A549 (cell line): Measurements from ENCODE around the gene NMT1. TPM values are rescaled to one million over a fixed set of nuclear protein-coding genes. Genes with fewer than 3 reads are reported as not detected.

Experiments
- ATAC-seq, 2 experiments: fragments of 200-7000 bp in 1 of 2; fragments of >200 bp in 1 of 2; cut with Nextera tagmentation in 1 of 2; cut with Tn5 transposase in 1 of 2; 3 replicates each; pipeline versions ENCODE4 v1.8.0 to v1.9.1; 2018 to 2020; ENCODE audit warnings: mild to moderate bottlenecking in 1 of 2, moderate library complexity in 1 of 2
- CTCF ChIA-PET: fragments of 300-600 bp; sonication (Branson Sonifier 250); formaldehyde crosslinking; extraction: SDS; loops from one replicate; lab custom pipeline; 2021; ENCODE audit warnings: antibody characterized with exemption, inconsistent platforms; lab: Yijun Ruan, JAX
- POLR2A ChIA-PET: fragments of 350-600 bp; formaldehyde crosslinking; extraction: SDS; loops from one replicate; lab custom pipeline; 2021; ENCODE audit warnings: antibody characterized with exemption, inconsistent platforms; lab: Yijun Ruan, JAX
- DNase-seq, 2 experiments: peaks; one replicate each; pipeline versions ENCODE4 v3.0.0 to v3.0.0-alpha.2; 2011 to 2016; ENCODE audit warnings: low read depth in 1 of 2, low spot score in 1 of 2
- FAIRE-seq: peaks from 2 replicates; lab custom pipeline; 2011; peaks lifted over from hg19 to GRCh38; lab: Jason Lieb, UNC
- H3K27ac ChIP-seq, 2 experiments: fragments of >200 bp; sonication (Bioruptor Twin); formaldehyde crosslinking; 3 replicates each; pipeline ENCODE4 v1.5.1; 2016 to 2017
- H3K4me1 ChIP-seq: fragments of >200 bp; sonication (Bioruptor Twin); formaldehyde crosslinking; 3 replicates; pipeline ENCODE4 v1.6.1; 2016
- H3K4me2 ChIP-seq: fragments of >200 bp; sonication (Bioruptor Twin); formaldehyde crosslinking; 3 replicates; pipeline ENCODE4 v1.6.1; 2016
- H3K4me3 ChIP-seq: fragments of >200 bp; sonication (Bioruptor Twin); formaldehyde crosslinking; 3 replicates; pipeline ENCODE4 v1.5.1; 2016
- H3K9me3 ChIP-seq: fragments of >200 bp; sonication (Bioruptor Twin); formaldehyde crosslinking; 3 replicates; pipeline ENCODE4 v1.6.1; 2016
- CEBPB ChIP-seq, 2 experiments: fragments of >200 bp in 1 of 2; sonication (Bioruptor Twin) in 1 of 2; formaldehyde crosslinking in 1 of 2; IDR thresholded peaks; 2 replicates each; pipeline ENCODE4 v1.6.1; 2012 to 2016
- EHF ChIP-seq: fragments of 250-450 bp; sonication (Bioruptor Pico); IDR thresholded peaks from 2 replicates; pipeline ENCODE4 v1.5.0; 2020; ENCODE audit warnings: mild to moderate bottlenecking
- ESRRA ChIP-seq: fragments of 150-350 bp; IDR thresholded peaks from 2 replicates; pipeline ENCODE4 v1.6.1; 2014; ENCODE audit warnings: mild to moderate bottlenecking, low read length, borderline replicate concordance
- FOSB ChIP-seq: fragments of 250-450 bp; sonication (Bioruptor Pico); IDR thresholded peaks from 2 replicates; pipeline ENCODE4 v1.5.0; 2020; ENCODE audit warnings: mild to moderate bottlenecking, moderate library complexity
- FOSL2 ChIP-seq, 2 experiments: fragments of 450-650 bp in 1 of 2; fragments of >200 bp in 1 of 2; sonication (Bioruptor Twin) in 1 of 2; formaldehyde crosslinking; IDR thresholded peaks; 2 replicates each; pipeline versions ENCODE4 v1.5.0 to v1.6.1; 2016 to 2020; ENCODE audit warnings: mild to moderate bottlenecking in 1 of 2, moderate library complexity in 1 of 2
- GATA3 ChIP-seq: IDR thresholded peaks from 2 replicates; pipeline ENCODE4 v1.6.1; 2012; ENCODE audit warnings: borderline replicate concordance
- JUN ChIP-seq, 2 experiments: fragments of >200 bp; sonication (Bioruptor Twin); formaldehyde crosslinking; IDR thresholded peaks; 2 replicates in 1 of 2; 3 replicates in 1 of 2; pipeline ENCODE4 v1.6.1; 2016 to 2017
- KDM1A ChIP-seq: fragments of 200-600 bp; sonication (generic); IDR thresholded peaks from 2 replicates; pipeline ENCODE4 v1.6.1; 2016; ENCODE audit warnings: low read depth, mild to moderate bottlenecking
- MAZ ChIP-seq: fragments of 150-350 bp; IDR thresholded peaks from 2 replicates; pipeline ENCODE4 v1.6.1; 2014; ENCODE audit warnings: antibody characterized with exemption, low read depth, low read length, borderline replicate concordance
- MYC ChIP-seq: IDR thresholded peaks from 2 replicates; pipeline ENCODE4 v1.6.1; 2012; ENCODE audit warnings: mild to moderate bottlenecking, inconsistent platforms, low read length, improper control_type of control experiment, borderline replicate concordance
- NFE2L2 ChIP-seq: fragments of 150-350 bp; conservative IDR thresholded peaks from 2 replicates; pipeline ENCODE4 v1.6.1; 2014; ENCODE audit warnings: low read length
- PHF8 ChIP-seq: fragments of 200-600 bp; sonication (generic); IDR thresholded peaks from 2 replicates; pipeline ENCODE4 v1.6.1; 2016; ENCODE audit warnings: low read depth, mild to moderate bottlenecking, antibody characterized with exemption, moderate library complexity, borderline replicate concordance
- POLR2A ChIP-seq: IDR thresholded peaks from 2 replicates; pipeline ENCODE4 v1.6.1; 2012; ENCODE audit warnings: mild to moderate bottlenecking, low read length
- RAD21 ChIP-seq, 2 experiments: fragments of >200 bp in 1 of 2; sonication (Bioruptor Twin) in 1 of 2; formaldehyde crosslinking in 1 of 2; IDR thresholded peaks in 1 of 2; conservative IDR thresholded peaks in 1 of 2; 2 replicates in 1 of 2; 3 replicates in 1 of 2; pipeline ENCODE4 v1.6.1; 2012 to 2018; ENCODE audit warnings: inconsistent platforms in 1 of 2
- RFX5 ChIP-seq: fragments of 450-650 bp; IDR thresholded peaks from 2 replicates; pipeline ENCODE4 v1.7.1; 2014; ENCODE audit warnings: antibody characterized with exemption, mild to moderate bottlenecking, moderate library complexity
- RNF2 ChIP-seq: fragments of 200-600 bp; sonication (generic); IDR thresholded peaks from 2 replicates; pipeline ENCODE4 v1.6.1; 2016; ENCODE audit warnings: low read depth, mild to moderate bottlenecking, antibody characterized with exemption, moderate library complexity, borderline replicate concordance
- SMC3 ChIP-seq: fragments of >200 bp; sonication (Bioruptor Twin); formaldehyde crosslinking; IDR thresholded peaks from 3 replicates; pipeline ENCODE4 v1.6.1; 2018; ENCODE audit warnings: inconsistent platforms
- SREBF2 ChIP-seq: fragments of 450-650 bp; IDR thresholded peaks from 2 replicates; pipeline ENCODE4 v1.6.1; 2014; ENCODE audit warnings: mild to moderate bottlenecking, moderate library complexity
- TFCP2L1 ChIP-seq: fragments of 250-450 bp; sonication (Bioruptor Pico); IDR thresholded peaks from 2 replicates; pipeline ENCODE4 v1.5.0; 2021; ENCODE audit warnings: mild to moderate bottlenecking
- WGBS: methylation state at CpG from one replicate; pipeline ENCODE4 v1.1.6; 2017; ENCODE audit errors: missing lambda C conversion rate; 5-methylcytosine and 5-hydroxymethylcytosine counted together
- polyA plus RNA-seq, 4 experiments: library from polyadenylated mRNA; depleted of rRNA in 3 of 4; stranded (reverse); fragments of >200 nt; fragmentation: RNase III in 1 of 4; extraction: RNeasy Plus Mini Kit Qiagen cat#74134 plus additional on column Dnase treatment in 1 of 4; gene quantifications; 2 replicates in 3 of 4; 3 replicates in 1 of 4; pipeline ENCODE4 v1.2.3, GENCODE V29; 2011 to 2017
- TF ChIP-seq, protein P1 (sequence below): IDR thresholded peaks from 2 replicates; pipeline ENCODE4 v1.6.1; 2012
- TF ChIP-seq, protein P2 (sequence below): fragments of 250-450 bp; sonication (Bioruptor Pico); IDR thresholded peaks from 2 replicates; pipeline ENCODE4 v1.5.0; 2021; ENCODE audit warnings: mild to moderate bottlenecking, moderate library complexity, borderline replicate concordance
- TF ChIP-seq, protein P3 (sequence below): IDR thresholded peaks from 2 replicates; pipeline ENCODE4 v1.6.1; 2012
- TF ChIP-seq, protein P4 (sequence below): IDR thresholded peaks from 2 replicates; pipeline ENCODE4 v1.6.1; 2012; ENCODE audit warnings: low read depth, borderline replicate concordance
- TF ChIP-seq, protein P5 (sequence below): fragments of >200 bp; sonication (Bioruptor Twin); formaldehyde crosslinking; IDR thresholded peaks from 3 replicates; pipeline ENCODE4 v1.6.1; 2016
- TF ChIP-seq, protein P6 (sequence below): fragments of >200 bp; sonication (Bioruptor Twin); formaldehyde crosslinking; IDR thresholded peaks from 3 replicates; pipeline ENCODE4 v1.5.1; 2016
- TF ChIP-seq, protein P7 (sequence below): fragments of 150-350 bp; IDR thresholded peaks from 2 replicates; pipeline ENCODE4 v1.6.1; 2014; ENCODE audit warnings: low read depth, mild to moderate bottlenecking, low read length
- TF ChIP-seq, protein P8 (sequence below): fragments of >200 bp; sonication (Bioruptor Twin); formaldehyde crosslinking; IDR thresholded peaks from 2 replicates; pipeline ENCODE4 v1.6.1; 2016

The NMT1 gene
- polyA plus RNA-seq, 2 of the 4 experiments (the other 2 are of a cell fraction): 82.9 to 270 TPM

DNA sequence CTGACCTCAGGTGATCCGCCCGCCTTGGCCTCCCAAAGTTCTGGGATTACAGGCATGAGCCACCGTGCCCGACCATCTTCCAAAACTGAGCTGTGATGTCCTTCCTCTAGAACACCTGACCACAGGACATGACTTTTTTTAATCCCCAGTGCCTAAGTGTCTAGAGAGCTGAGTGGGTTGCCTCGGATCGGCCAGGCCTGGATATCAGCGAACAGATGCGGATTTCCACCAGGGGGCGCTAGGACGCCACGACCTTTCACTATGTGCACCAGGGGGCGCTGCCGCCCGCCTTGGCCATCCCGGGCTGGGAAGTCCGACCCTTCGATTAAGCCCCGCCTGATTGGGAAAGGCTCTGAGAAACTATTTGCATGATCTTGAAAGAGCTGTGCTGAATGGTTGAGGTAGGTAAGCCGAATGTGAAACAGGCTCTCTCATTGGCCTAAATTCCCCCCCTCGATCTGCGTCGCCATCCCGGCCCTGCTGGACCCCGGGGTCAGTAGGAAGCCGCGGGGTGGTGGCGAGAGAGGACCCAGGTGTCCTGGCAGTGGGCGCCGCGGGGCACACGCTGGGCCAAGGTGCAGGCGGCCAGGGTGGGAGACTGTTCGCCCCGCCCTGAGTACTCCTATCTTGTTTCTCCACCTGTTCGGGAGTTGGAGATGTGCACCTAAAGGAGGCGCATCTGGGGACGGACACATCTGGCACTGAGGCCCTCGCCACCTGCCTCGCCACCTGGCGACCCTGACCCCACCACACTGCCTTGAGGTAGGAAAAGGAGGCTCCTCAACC lies 74.3 kb downstream of the NMT1 start, which contains the start of gene ACBD4:
Gene ACBD4, plus strand, starts transcription at position 496 of the 786 bp plus-strand sequence. CDS start 458 bp downstream, outside the sequence.
- DNase-seq (peak; percentile 99 to 100), FAIRE-seq (peak; percentile 99), ATAC-seq (peak; percentile 59 to 78)
- WGBS: 6% methylated on average over 37 of the region's 40 CpGs
- Histone ChIP-seq H3K4me2 (peak within 1 kb of the TSS; percentile 92), H3K9me3 (no peaks in the 10 kb centered on the region), H3K27ac (peak within 1 kb of the TSS; percentile 82 to 93), H3K4me1 (peaks cover 33% of the 10 kb centered on the region), H3K4me3 (peak within 1 kb of the TSS; percentile 55)
- 0 out of 2 replicates have a peak, but pooled peaks have one; percentile 9 for TF ChIP-seq KDM1A
- TF ChIP-seq SREBF2: peak; percentile 31; the same call in 1 of the 2 replicates
- peak; percentile 99 to 100 for TF ChIP-seq RAD21 (conservative IDR thresholded peaks at IDR 0.05 in 1 of 2, IDR thresholded peaks at IDR 0.05 in 1 of 2)
- TF ChIP-seq MAZ: peak; percentile 91
- TF ChIP-seq, protein P1, sequence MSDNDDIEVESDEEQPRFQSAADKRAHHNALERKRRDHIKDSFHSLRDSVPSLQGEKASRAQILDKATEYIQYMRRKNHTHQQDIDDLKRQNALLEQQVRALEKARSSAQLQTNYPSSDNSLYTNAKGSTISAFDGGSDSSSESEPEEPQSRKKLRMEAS: peak; percentile 85
- TF ChIP-seq, protein P2, sequence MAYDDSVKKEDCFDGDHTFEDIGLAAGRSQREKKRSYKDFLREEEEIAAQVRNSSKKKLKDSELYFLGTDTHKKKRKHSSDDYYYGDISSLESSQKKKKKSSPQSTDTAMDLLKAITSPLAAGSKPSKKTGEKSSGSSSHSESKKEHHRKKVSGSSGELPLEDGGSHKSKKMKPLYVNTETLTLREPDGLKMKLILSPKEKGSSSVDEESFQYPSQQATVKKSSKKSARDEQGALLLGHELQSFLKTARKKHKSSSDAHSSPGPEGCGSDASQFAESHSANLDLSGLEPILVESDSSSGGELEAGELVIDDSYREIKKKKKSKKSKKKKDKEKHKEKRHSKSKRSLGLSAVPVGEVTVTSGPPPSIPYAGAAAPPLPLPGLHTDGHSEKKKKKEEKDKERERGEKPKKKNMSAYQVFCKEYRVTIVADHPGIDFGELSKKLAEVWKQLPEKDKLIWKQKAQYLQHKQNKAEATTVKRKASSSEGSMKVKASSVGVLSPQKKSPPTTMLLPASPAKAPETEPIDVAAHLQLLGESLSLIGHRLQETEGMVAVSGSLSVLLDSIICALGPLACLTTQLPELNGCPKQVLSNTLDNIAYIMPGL (CRISPR knock-in tag): no peak
- TF ChIP-seq GATA3: no peak
- peak in 1 of 2 experiments; percentile 69; a peak in 1 of 5 replicates for TF ChIP-seq JUN (IDR thresholded peaks at IDR 0.05)
- no peak for TF ChIP-seq FOSL2 (IDR thresholded peaks at IDR 0.05)
- TF ChIP-seq FOSL2 (CRISPR knock-in tag; IDR thresholded peaks at IDR 0.05): 0 out of 2 replicates have a peak, but pooled peaks have one; percentile 8
- TF ChIP-seq, protein P3, sequence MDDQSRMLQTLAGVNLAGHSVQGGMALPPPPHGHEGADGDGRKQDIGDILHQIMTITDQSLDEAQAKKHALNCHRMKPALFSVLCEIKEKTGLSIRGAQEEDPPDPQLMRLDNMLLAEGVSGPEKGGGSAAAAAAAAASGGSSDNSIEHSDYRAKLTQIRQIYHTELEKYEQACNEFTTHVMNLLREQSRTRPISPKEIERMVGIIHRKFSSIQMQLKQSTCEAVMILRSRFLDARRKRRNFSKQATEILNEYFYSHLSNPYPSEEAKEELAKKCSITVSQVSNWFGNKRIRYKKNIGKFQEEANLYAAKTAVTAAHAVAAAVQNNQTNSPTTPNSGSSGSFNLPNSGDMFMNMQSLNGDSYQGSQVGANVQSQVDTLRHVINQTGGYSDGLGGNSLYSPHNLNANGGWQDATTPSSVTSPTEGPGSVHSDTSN: 0 out of 2 replicates have a peak, but pooled peaks have one; percentile 19
- no peak for TF ChIP-seq EHF (CRISPR knock-in tag)
- peak; percentile 88; the same call in 1 of the 2 replicates for TF ChIP-seq MYC
- peak; percentile 100 for TF ChIP-seq SMC3
- TF ChIP-seq POLR2A: peak; percentile 77
- TF ChIP-seq, protein P4, sequence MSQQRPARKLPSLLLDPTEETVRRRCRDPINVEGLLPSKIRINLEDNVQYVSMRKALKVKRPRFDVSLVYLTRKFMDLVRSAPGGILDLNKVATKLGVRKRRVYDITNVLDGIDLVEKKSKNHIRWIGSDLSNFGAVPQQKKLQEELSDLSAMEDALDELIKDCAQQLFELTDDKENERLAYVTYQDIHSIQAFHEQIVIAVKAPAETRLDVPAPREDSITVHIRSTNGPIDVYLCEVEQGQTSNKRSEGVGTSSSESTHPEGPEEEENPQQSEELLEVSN: peak; percentile 92
- no peak for TF ChIP-seq FOSB (CRISPR knock-in tag)
- TF ChIP-seq NFE2L2: no peak
- TF ChIP-seq PHF8: peak; percentile 62; the same call in 1 of the 2 replicates
- TF ChIP-seq, protein P5, sequence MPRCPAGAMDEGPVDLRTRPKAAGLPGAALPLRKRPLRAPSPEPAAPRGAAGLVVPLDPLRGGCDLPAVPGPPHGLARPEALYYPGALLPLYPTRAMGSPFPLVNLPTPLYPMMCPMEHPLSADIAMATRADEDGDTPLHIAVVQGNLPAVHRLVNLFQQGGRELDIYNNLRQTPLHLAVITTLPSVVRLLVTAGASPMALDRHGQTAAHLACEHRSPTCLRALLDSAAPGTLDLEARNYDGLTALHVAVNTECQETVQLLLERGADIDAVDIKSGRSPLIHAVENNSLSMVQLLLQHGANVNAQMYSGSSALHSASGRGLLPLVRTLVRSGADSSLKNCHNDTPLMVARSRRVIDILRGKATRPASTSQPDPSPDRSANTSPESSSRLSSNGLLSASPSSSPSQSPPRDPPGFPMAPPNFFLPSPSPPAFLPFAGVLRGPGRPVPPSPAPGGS: peak; percentile 64; the same call in 1 of the 3 replicates
- peak; percentile 79 for TF ChIP-seq RFX5
- TF ChIP-seq, protein P6, sequence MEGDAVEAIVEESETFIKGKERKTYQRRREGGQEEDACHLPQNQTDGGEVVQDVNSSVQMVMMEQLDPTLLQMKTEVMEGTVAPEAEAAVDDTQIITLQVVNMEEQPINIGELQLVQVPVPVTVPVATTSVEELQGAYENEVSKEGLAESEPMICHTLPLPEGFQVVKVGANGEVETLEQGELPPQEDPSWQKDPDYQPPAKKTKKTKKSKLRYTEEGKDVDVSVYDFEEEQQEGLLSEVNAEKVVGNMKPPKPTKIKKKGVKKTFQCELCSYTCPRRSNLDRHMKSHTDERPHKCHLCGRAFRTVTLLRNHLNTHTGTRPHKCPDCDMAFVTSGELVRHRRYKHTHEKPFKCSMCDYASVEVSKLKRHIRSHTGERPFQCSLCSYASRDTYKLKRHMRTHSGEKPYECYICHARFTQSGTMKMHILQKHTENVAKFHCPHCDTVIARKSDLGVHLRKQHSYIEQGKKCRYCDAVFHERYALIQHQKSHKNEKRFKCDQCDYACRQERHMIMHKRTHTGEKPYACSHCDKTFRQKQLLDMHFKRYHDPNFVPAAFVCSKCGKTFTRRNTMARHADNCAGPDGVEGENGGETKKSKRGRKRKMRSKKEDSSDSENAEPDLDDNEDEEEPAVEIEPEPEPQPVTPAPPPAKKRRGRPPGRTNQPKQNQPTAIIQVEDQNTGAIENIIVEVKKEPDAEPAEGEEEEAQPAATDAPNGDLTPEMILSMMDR: peak; percentile 100
- no peak for TF ChIP-seq RNF2
- TF ChIP-seq, protein P7, sequence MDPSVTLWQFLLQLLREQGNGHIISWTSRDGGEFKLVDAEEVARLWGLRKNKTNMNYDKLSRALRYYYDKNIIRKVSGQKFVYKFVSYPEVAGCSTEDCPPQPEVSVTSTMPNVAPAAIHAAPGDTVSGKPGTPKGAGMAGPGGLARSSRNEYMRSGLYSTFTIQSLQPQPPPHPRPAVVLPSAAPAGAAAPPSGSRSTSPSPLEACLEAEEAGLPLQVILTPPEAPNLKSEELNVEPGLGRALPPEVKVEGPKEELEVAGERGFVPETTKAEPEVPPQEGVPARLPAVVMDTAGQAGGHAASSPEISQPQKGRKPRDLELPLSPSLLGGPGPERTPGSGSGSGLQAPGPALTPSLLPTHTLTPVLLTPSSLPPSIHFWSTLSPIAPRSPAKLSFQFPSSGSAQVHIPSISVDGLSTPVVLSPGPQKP: no peak
- TF ChIP-seq, protein P8, sequence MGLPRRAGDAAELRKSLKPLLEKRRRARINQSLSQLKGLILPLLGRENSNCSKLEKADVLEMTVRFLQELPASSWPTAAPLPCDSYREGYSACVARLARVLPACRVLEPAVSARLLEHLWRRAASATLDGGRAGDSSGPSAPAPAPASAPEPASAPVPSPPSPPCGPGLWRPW: no peak
- no peak for TF ChIP-seq ESRRA
- TF ChIP-seq CEBPB (IDR thresholded peaks at IDR 0.05): peak; percentile 40 to 84; a peak in 3 of 4 replicates
- peak; percentile 27 for TF ChIP-seq TFCP2L1 (CRISPR knock-in tag)
- ChIA-PET POLR2A (interaction anchor here (0.6 to 3.6 kb wide), 13 partner anchors 12 to 261 kb away, joined by 3 to 117 read pairs (median 4); partner anchors contain the start of genes HEXIM1, HEXIM2 and NMT1), CTCF (interaction anchor here (0.6 to 20.1 kb wide), 105 partner anchors 10 to 719 kb away, joined by 3 to 742 read pairs (median 5); partner anchors contain the start of genes C1QL1, DCAKD, GJC1 and HEXIM1)
